Motor neuron (in vitro differentiated cells): ENCODE measurements around the gene TFDP2. TPM values are rescaled to one million over a fixed set of nuclear protein-coding genes. Genes with fewer than 3 reads are reported as not detected.
A peak's percentile ranks its signal among the peaks of the same experiment; 100 is the strongest.
"Not testable (repeated sequence)": the region's sequence is repeated elsewhere in the genome, so short reads cannot be mapped to it uniquely, and the experiment has no call there.

ENCODE experiments used
- ATAC-seq, 8 experiments: fragments of 200-7000 bp; cut with Tn5 transposase; replicated peaks in 6 of 8; 2 replicates each; pipeline ENCODE4 v1.8.0; 2021; ENCODE audit warnings: mild to moderate bottlenecking in 8 of 8, moderate library complexity in 8 of 8
- H3K27ac ChIP-seq, 2 donors: fragments of 250-450 bp; sonication (Bioruptor Pico); 2 replicates each; pipeline ENCODE4 v1.9.0; 2021; ENCODE audit warnings: antibody characterized with exemption in 2 of 2, mild to moderate bottlenecking in 2 of 2, moderate library complexity in 1 of 2
- H3K4me1 ChIP-seq, 2 donors: fragments of 250-450 bp; sonication (Bioruptor Pico); replicated peaks in 1 of 2; 2 replicates each; pipeline ENCODE4 v1.6.1; 2021; ENCODE audit warnings: antibody characterized with exemption in 2 of 2, mild to moderate bottlenecking in 2 of 2, moderate library complexity in 1 of 2
- H3K4me3 ChIP-seq, 5 donors: fragments of 250-450 bp; sonication (Bioruptor Pico); 2 replicates each; pipeline ENCODE4 v1.9.0; 2021; ENCODE audit warnings: antibody characterized with exemption in 5 of 5, mild to moderate bottlenecking in 5 of 5, moderate library complexity in 4 of 5
- WGBS, 10 experiments: fragments of 450-650 bp; shearing (Covaris generic); methylation state at CpG; one replicate each; pipeline ENCODE4 v1.0.0; 2022; 5-methylcytosine and 5-hydroxymethylcytosine counted together
- in situ Hi-C, 9 experiments: fragments of 400-800 bp; cut with MboI; loops; one replicate each; pipeline ENCODE4 v1.15.0; 2021; ENCODE audit warnings: low sequenced_read_pairs in 9 of 9, low pct_unique_long_range_greater_than_20kb in 2 of 9; ENCODE audit not compliant: unreplicated experiment in 9 of 9
- total RNA-seq, 8 experiments: library from RNA; unstranded; fragments of 300-600 nt; gene quantifications; 2 replicates each; pipeline versions ENCODE4 v1.2.3 to v1.2.4, GENCODE V29; 2022

The TFDP2 gene
- total RNA-seq, 8 experiments from 2014 or later, result 25.7 to 69.0 (median 30.3) TPM

GRCh38 chr3:141914311-141914710 lies 235.0 kb downstream of the TFDP2 start:
- 75 to 100% (median 90%) methylated on average over 1 to 4 of the region's 4 CpGs; no CpG with 5 or more reads in 2 of the 10 experiments for WGBS, 10 experiments
- H3K27ac ChIP-seq, result no peak overlapping the region
- H3K4me3 ChIP-seq, result no peak overlapping the region
- no peaks in the 10 kb centered on the region for H3K4me1 ChIP-seq
- ATAC-seq, result no peak
- in situ Hi-C loops, result loop anchor here in 1 of 9 experiments (25.0 kb wide), 1 partner anchor 177 kb away; the partner anchor contains the start of gene RNF7

DNA sequence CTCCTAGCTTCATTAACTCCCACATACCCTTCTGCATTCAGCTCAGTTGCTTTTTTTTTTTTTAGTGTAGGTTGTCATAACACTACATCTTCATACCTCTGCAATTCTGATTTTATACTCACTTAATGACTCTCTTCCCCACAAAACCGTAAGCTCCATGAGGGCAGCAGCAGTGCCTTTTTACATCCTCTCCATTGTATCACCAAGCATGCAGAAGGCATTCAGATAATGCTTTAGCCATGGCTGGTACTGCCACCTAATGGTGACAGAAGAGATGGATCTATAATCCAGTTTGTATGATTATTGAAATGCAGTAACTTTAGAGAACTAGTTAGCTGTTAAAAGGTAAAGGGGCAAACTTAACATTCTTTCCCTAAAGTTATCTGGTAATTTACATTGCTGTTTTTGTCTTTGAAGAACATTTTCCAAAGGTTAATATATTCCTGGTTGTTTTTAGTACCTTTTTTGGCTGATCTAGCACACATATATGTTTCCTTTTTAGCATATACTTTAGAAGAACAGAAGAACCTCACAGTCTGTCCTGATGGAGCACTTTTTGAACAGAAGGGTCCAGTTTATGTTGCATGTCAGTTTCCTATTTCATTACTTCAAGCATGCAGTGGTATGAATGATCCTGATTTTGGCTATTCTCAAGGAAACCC lies 236.1 kb downstream of the TFDP2 start:
- 17 to 100% (median 92%) methylated on average over 1 of the region's 1 CpG; no CpG with 5 or more reads in 2 of the 10 experiments for WGBS, 10 experiments
- no peak overlapping the region for H3K27ac ChIP-seq
- in situ Hi-C loops, result loop anchor here in 1 of 9 experiments (25.0 kb wide), 1 partner anchor 176 kb away; the partner anchor contains the start of gene RNF7
- peak in 3 of 8 experiments; percentile 69 to 72 (median 70) for ATAC-seq
- H3K4me1 ChIP-seq, result no peaks in the 10 kb centered on the region
- no peak overlapping the region for H3K4me3 ChIP-seq

GRCh38 chr3:141909986-141910385 lies 239.4 kb downstream of the TFDP2 start:
- in situ Hi-C loops, result loop anchor here in 1 of 9 experiments (25.0 kb wide), 1 partner anchor 173 kb away; the partner anchor contains the start of gene RNF7
- not testable (repeated sequence) for H3K27ac ChIP-seq, ATAC-seq, H3K4me3 ChIP-seq, H3K4me1 ChIP-seq
- WGBS, 10 experiments, result 83 to 100% (median 100%) methylated on average over 1 to 4 of the region's 4 CpGs

GRCh38 chr3:141909408-141909807 lies 239.9 kb downstream of the TFDP2 start:
- in situ Hi-C loops, result loop anchor here in 1 of 9 experiments (25.0 kb wide), 1 partner anchor 172 kb away; the partner anchor contains the start of gene RNF7
- no peak overlapping the region for H3K4me3 ChIP-seq
- H3K27ac ChIP-seq, result no peak overlapping the region
- no peak for ATAC-seq
- H3K4me1 ChIP-seq, result no peaks in the 10 kb centered on the region

DNA sequence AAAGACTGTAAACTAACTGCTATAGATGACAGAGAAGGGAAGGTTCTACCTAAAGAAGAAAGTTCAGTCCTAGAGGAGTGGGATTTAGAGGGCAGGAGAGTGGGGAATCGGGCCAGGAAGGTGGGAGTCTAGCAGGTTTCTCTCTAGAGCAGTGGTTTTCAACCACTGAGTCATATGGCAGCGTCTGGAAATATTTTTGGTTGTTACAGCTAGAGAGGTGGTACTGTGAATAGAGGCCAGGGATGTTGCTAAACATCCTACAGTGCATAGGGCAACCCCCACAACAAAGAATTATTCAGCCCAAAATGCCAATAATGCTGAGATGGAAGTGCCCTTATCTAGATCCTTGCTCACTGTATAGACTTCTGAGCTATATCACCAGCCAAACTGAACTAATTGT lies 244.2 kb downstream of the TFDP2 start:
- in situ Hi-C loops, result loop anchor here in 1 of 9 experiments (25.0 kb wide), 1 partner anchor 168 kb away; the partner anchor contains the start of gene RNF7
- ATAC-seq, result no peak
- WGBS, 10 experiments, result 94 to 100% (median 100%) methylated on average over 1 to 2 of the region's 2 CpGs; no CpG with 5 or more reads in 4 of the 10 experiments
- H3K4me3 ChIP-seq, result no peak overlapping the region
- no peak overlapping the region for H3K27ac ChIP-seq
- no peaks in the 10 kb centered on the region for H3K4me1 ChIP-seq

DNA sequence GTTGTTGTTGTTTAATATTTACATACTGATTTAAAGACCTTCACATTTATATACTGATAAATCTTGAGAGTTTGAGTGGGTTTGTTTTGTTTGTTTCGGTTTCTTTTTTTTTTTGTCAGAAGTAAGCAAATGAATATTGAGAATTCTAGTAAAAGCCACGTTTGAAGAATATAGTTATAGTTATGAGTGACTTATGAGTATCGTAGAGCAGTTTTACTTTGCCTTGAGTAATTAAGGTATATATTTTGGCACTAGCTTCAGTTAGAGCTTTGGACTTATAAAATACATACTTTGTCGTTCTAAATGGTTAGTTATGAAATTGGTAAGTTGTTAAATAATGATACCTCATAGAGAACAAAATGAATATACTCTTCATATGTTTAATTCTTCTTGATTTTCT lies 245.1 kb downstream of the TFDP2 start:
- Histone ChIP-seq H3K27ac (no peak overlapping the region), H3K4me1 (no peaks in the 10 kb centered on the region), H3K4me3 (no peak overlapping the region)
- in situ Hi-C loops, result loop anchor here in 1 of 9 experiments (25.0 kb wide), 1 partner anchor 167 kb away; the partner anchor contains the start of gene RNF7
- ATAC-seq, result no peak
- WGBS, 10 experiments, result 80 to 100% (median 96%) methylated on average over 3 to 4 of the region's 4 CpGs

DNA sequence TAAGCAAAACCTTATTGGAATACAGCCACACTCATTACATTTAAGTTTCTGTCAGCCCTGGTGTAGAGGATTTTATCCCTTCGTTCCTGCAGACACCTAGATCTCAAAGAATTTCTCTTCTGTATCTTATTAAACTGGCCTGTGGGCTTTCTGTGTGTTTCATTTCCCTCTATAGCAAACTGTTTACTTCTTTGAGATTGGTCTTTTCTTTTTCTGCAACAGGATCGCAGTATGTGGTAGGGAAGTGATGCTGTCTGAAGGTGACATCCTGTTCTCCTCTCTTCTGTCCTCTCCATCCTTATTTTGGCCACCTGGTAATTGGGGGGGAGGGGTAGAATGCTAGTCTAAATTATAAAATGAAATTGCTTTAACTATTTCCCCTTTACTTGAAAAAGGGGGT lies 247.4 kb downstream of the TFDP2 start:
- Histone ChIP-seq H3K4me3 (no peak overlapping the region), H3K27ac (no peak overlapping the region), H3K4me1 (no peaks in the 10 kb centered on the region)
- 40 to 100% (median 88%) methylated on average over 1 to 2 of the region's 2 CpGs; no CpG with 5 or more reads in 2 of the 10 experiments for WGBS, 10 experiments
- in situ Hi-C loops, result loop anchor here in 1 of 9 experiments (25.0 kb wide), 1 partner anchor 165 kb away; the partner anchor contains the start of gene RNF7
- ATAC-seq, result no peak

DNA sequence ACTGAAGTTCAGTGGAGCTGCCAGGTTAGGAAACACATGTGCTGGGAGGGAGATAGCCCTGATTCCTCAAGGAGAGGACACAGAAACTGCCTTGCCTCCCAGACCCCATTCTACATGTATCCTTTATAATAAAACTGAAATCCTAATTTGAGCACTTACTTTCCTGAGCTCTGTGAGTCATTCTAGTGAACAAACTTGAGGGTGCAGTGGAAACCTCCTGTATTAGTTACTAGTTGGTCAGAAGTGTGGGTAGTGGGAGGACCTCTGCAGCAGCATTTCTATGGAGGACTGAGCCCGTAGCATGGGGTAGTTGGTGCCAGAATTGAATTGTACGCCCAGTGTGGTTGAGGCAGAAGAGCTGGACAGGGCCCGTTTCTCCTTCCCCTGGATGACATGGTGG lies 249.0 kb downstream of the TFDP2 start:
- no peaks in the 10 kb centered on the region for H3K4me1 ChIP-seq
- no peak for ATAC-seq
- no peak overlapping the region for H3K4me3 ChIP-seq
- in situ Hi-C loops, result loop anchor here in 1 of 9 experiments (25.0 kb wide), 1 partner anchor 163 kb away; the partner anchor contains the start of gene RNF7
- 93 to 100% (median 100%) methylated on average over 1 to 3 of the region's 3 CpGs; no CpG with 5 or more reads in 5 of the 10 experiments for WGBS, 10 experiments
- H3K27ac ChIP-seq, result no peak overlapping the region

- WGBS, 10 experiments, result 63 to 100% (median 100%) methylated on average over 1 of the region's 1 CpG; no CpG with 5 or more reads in 1 of the 10 experiments
- peak in 3 of 8 experiments; percentile 54 to 77 (median 56) for ATAC-seq
- Histone ChIP-seq H3K4me1 (no peaks in the 10 kb centered on the region), H3K27ac (no peak overlapping the region), H3K4me3 (no peak overlapping the region)
- in situ Hi-C loops, result no loop called here
Measured at GRCh38 chr3:141898908-141899307, 250.4 kb downstream of the TFDP2 start.

GRCh38 chr3:141895731-141896130 lies 253.6 kb downstream of the TFDP2 start:
- no peak for ATAC-seq
- in situ Hi-C loops, result no loop called here

DNA sequence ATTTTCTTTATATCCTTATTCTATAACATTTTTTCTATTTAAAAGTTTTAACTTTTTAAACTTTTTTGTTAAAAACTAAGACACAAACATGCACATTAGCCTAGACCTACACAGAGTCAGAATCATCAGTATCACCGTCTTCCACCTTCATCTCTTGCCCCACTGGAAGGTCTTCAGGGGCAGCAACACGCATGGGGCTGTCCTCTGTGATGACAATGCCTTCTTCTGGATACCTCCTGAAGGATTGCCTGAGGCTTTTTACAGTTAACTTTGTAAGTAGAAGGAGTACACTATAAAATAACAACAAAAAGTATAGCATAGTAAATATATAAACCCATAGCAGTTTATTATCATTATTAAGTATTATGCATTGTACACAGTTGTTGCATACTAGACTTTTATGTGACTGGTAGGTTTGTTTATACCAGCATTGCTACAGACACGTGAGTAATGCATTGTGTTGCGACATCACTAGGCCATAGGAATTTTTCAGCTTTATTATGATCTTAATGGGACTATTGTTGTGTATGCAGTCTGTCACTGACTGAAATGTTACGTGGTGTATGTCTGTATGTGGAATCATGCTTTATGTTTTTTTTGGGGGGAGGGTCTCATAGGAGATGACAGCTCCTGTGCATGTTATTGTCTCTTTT lies 254.7 kb downstream of the TFDP2 start:
- 0 to 100% (median 85%) methylated on average over 1 to 5 of the region's 5 CpGs for WGBS, 10 experiments
- peak in 6 of 8 experiments; percentile 13 to 72 (median 64) for ATAC-seq
- H3K27ac ChIP-seq, result no peak overlapping the region
- H3K4me1 ChIP-seq, result peaks cover 0 to 7% of the 10 kb centered on the region in 2 donors
- in situ Hi-C loops, result no loop called here
- no peak overlapping the region for H3K4me3 ChIP-seq

More at GRCh38 chr3:141895731-141896130, 253.6 kb downstream of the TFDP2 start:
- Histone ChIP-seq H3K27ac (no peak overlapping the region), H3K4me3 (no peak overlapping the region), H3K4me1 (peaks cover 0 to 7% of the 10 kb centered on the region in 2 donors)
- WGBS, 10 experiments, result 80 to 100% (median 98%) methylated on average over 1 to 3 of the region's 3 CpGs; no CpG with 5 or more reads in 2 of the 10 experiments
